ENCODE measurements around the gene DPPA4. TPM values are rescaled to one million over a fixed set of nuclear protein-coding genes. Genes with fewer than 3 reads are reported as not detected.

DPPA4 gene
- total RNA-seq: not detected
- not detected for polyA plus RNA-seq (ENCODE audit: insufficient read depth, low read depth, low replicate concordance)
- long read RNA-seq, donor 1: 0 reads
- long read RNA-seq, donor 2, partial matches to known transcripts: 0 of 2 reads
- long read RNA-seq, donor 2, other reads (novel, unspliced or antisense): 0 of 2 reads
- long read RNA-seq, donor 3: 0 reads
- long read RNA-seq, donor 4, partial matches to known transcripts: 0 of 3 reads
- long read RNA-seq, donor 4, other reads (novel, unspliced or antisense): 0 of 3 reads
- long read RNA-seq, donor 5: 0 reads
- long read RNA-seq, donor 6: 0 reads
- long read RNA-seq, donor 7: 0 reads
- long read RNA-seq, donor 8: 0 reads
- long read RNA-seq, donor 9: 0 reads
- long read RNA-seq, donor 10: 0 reads

GRCh38 chr3:109337393-109337792, at the start of gene DPPA4:
TSS of gene DPPA4 (minus strand) at chr3:109337546. CDS start at chr3:109337517, 29 bp downstream.
- Histone ChIP-seq H3K9ac (ENCODE audit: low read length in 3 of 3) (peak within 1 kb of the TSS in 1 of 3 donors; percentile 53), H3K9me3 (ENCODE audit: control insufficient read depth in 2 of 3, insufficient read depth in 1 of 3, low read length in 3 of 3) (no peaks in the 10 kb centered on the region), H3K27ac (ENCODE audit: low read depth in 2 of 2, low read length in 2 of 2) (no peak within 1 kb of the TSS), H3K4me1 (ENCODE audit: control insufficient read depth in 2 of 3, insufficient read depth in 2 of 3, low read depth in 1 of 3, low read length in 3 of 3) (no peaks in the 10 kb centered on the region), H3K4me3 (ENCODE audit: low read length in 3 of 3) (peak within 1 kb of the TSS in 2 of 3 donors; percentile 55 to 76), H3K36me3 (ENCODE audit: control insufficient read depth in 2 of 3, insufficient read depth in 3 of 3, low read length in 3 of 3) (no peaks in the 10 kb centered on the region), H3K27me3 (ENCODE audit: control insufficient read depth, insufficient read depth, low read length) (no peaks in the 10 kb centered on the region)
- FAIRE-seq: no peak
- TF ChIP-seq CTCF (IDR thresholded peaks at IDR 0.05; ENCODE audit: borderline replicate concordance, extremely low read depth, insufficient read depth): no peak
- intact Hi-C loops (cut with DNase I): no loop called here
- DNase-seq: peak in 1 of 5 donors; percentile 20

- H3K9ac ChIP-seq (ENCODE audit: low read length in 3 of 3): no peak overlapping the region
- no peak for TF ChIP-seq CTCF (IDR thresholded peaks at IDR 0.05; ENCODE audit: borderline replicate concordance, extremely low read depth, insufficient read depth)
- H3K27me3 ChIP-seq (ENCODE audit: control insufficient read depth, insufficient read depth, low read length): no peaks in the 10 kb centered on the region
- H3K36me3 ChIP-seq (ENCODE audit: control insufficient read depth in 2 of 3, insufficient read depth in 3 of 3, low read length in 3 of 3): no peaks in the 10 kb centered on the region
- DNase-seq (no peak), FAIRE-seq (no peak)
- H3K4me3 ChIP-seq (ENCODE audit: low read length in 3 of 3): no peak overlapping the region
- no peak overlapping the region for H3K27ac ChIP-seq (ENCODE audit: low read depth in 2 of 2, low read length in 2 of 2)
- intact Hi-C loops (cut with DNase I): no loop called here
- H3K9me3 ChIP-seq (ENCODE audit: control insufficient read depth in 2 of 3, insufficient read depth in 1 of 3, low read length in 3 of 3): no peaks in the 10 kb centered on the region
- H3K4me1 ChIP-seq (ENCODE audit: control insufficient read depth in 2 of 3, insufficient read depth in 2 of 3, low read depth in 1 of 3, low read length in 3 of 3): no peaks in the 10 kb centered on the region
Observed at GRCh38 chr3:109385442-109386318, 48.3 kb upstream of the DPPA4 start.

GRCh38 chr3:109384164-109384563, 46.8 kb upstream of the DPPA4 start:
- no peak overlapping the region for H3K9ac ChIP-seq (ENCODE audit: low read length in 3 of 3)
- no peak for FAIRE-seq
- TF ChIP-seq CTCF (IDR thresholded peaks at IDR 0.05; ENCODE audit: borderline replicate concordance, extremely low read depth, insufficient read depth): no peak
- intact Hi-C loops (cut with DNase I): no loop called here
- H3K27me3 ChIP-seq (ENCODE audit: control insufficient read depth, insufficient read depth, low read length): no peaks in the 10 kb centered on the region
- no peak for DNase-seq
- no peak overlapping the region for H3K4me3 ChIP-seq (ENCODE audit: low read length in 3 of 3)
- no peaks in the 10 kb centered on the region for H3K4me1 ChIP-seq (ENCODE audit: control insufficient read depth in 2 of 3, insufficient read depth in 2 of 3, low read depth in 1 of 3, low read length in 3 of 3)
- no peak overlapping the region for H3K27ac ChIP-seq (ENCODE audit: low read depth in 2 of 2, low read length in 2 of 2)
- H3K9me3 ChIP-seq (ENCODE audit: control insufficient read depth in 2 of 3, insufficient read depth in 1 of 3, low read length in 3 of 3): no peaks in the 10 kb centered on the region
- H3K36me3 ChIP-seq (ENCODE audit: control insufficient read depth in 2 of 3, insufficient read depth in 3 of 3, low read length in 3 of 3): no peaks in the 10 kb centered on the region

Measured in kidney (tissue), 22 donors.